Measurements from ENCODE around the gene CHCHD1.

GRCh38 chr10:73809061-73809818, 27.4 kb downstream of the CHCHD1 start:
- TF ChIP-seq CTCF (IDR thresholded peaks at IDR 0.05; ENCODE audit: insufficient read depth, low read depth, low read length) (no peak), EZH2 (IDR thresholded peaks at IDR 0.05; ENCODE audit: insufficient read depth, low read length) (no peak)
